GM18951 (cell line): ENCODE data around the gene MRPL10.
A peak's percentile ranks its signal among the peaks of the same experiment; 100 is the strongest.

ENCODE experiments used
- POLR2A ChIP-seq: IDR thresholded peaks from 4 replicates; pipeline ENCODE4 v1.6.1; 2011; ENCODE audit warnings: mild to moderate bottlenecking; ENCODE audit not compliant: insufficient read length, insufficient read depth; ENCODE audit errors: extremely low read depth
- in situ Hi-C: fragments of 300-500 bp; cut with MboI; formaldehyde crosslinking; loops from one replicate; pipeline ENCODE4 v1.12.0; 2022; ENCODE audit warnings: low sequenced_read_pairs, mixed read lengths, inconsistent platforms; ENCODE audit not compliant: unreplicated experiment

MRPL10 gene

DNA sequence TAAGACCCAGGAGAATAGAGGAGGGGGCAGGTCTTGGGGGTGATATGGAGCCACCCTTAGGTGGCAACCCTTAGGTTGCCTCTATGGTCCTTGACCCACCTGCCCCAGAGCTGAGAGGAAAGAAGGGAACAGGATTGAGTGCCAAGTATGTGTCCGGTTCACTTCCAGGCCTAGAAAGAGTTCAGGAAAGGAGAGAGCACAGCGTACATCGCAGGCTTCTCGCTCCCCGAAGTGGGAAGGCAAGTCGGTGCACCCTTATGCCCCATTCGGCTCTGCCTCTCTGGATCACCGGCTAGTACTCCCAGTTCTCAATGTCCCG, 19.0 kb upstream of the MRPL10 start:
- no peak for TF ChIP-seq POLR2A
- in situ Hi-C loops, result no loop called here

DNA sequence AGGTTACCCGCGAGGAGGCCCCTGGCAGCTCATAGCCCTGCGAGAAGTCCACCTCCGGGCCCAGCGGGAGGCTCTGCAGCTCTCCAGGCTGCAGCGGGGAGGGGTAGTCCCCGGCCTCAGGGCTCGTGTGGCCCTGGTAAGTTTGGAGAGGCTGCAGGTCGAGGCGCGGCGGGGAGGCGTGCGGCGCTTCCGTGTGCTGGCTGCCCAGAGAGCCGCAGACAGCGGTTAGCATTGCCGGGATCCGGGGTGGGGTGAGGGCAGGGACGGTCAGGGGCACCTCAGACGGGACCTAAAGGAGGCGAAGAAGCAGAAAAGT, 16.8 kb upstream of the MRPL10 start:
- no peak for TF ChIP-seq POLR2A
- in situ Hi-C loops, result no loop called here

DNA sequence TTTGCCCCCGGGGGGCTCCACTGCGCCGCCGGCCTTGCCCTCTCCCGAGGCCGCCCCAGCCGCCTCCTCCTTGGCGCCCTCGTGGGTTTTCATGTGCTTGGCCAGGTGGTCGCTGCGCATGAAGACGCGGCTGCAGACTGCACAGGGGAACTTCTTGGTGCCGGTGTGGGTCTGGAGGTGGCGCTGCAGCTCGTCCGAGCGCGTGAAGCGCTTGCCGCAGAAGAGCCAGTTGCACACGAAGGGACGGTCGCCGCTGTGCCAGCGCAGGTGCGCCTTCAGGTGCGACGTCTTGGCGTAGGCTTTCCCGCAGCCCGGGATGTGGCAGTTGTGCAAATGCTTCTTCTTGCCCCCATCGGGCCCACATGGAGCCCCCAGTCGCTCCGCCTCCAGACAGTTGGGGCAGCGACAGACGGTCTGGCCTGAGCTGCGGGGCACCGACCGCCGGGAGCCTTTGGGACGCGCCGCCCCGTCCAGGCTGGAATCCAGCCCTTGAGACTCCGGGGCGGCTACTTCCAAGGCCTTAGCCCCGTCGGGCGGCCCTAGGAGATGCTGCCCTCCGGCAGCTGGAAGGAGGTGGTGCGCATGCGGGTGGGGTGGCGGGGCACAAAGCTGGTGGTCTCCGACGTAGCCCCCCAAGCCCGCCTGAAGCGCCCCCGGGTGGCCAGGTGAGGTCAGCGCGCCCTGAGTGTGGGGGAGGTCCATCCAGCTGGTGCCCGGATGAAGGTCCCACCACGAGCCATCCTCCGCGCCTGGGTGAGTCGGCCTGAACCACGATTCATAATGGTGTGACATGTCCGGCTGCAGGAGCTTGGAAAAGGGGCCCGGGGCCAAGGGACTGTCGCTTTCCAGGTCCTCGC, 16.2 kb upstream of the MRPL10 start:
- no peak for TF ChIP-seq POLR2A
- in situ Hi-C loops, result no loop called here

DNA sequence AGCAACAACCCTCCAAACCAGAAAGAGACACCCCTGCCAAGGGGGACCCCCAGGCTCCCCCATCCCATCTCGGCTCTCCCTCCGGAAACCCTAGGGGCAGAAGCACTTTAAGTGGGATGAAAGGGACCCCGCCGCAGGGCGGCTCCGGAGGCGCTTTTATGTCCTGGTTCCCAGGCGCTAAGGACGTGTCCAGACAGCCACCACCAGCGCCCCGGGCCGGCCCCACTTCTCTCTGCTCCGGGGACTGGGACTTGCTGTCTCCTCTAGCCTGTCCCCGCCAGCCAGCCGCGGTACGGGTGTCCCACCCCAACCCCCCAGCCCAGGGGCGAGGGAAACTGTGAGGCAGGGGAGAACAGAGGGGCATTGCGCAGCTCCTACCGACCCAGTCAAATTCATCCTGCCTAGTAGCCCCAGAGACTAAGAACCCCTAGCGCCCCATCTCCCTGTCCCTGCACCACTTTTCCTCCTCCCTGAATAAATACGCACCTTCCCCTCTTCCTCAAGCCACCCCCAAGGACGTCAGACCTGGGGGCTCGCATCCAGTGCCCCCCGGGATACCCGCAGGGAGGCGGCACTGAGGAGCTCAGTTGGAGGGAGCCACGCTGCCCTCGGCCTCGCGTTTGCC, 15.5 kb upstream of the MRPL10 start:
- in situ Hi-C loops, result no loop called here
- TF ChIP-seq POLR2A, result no peak

DNA sequence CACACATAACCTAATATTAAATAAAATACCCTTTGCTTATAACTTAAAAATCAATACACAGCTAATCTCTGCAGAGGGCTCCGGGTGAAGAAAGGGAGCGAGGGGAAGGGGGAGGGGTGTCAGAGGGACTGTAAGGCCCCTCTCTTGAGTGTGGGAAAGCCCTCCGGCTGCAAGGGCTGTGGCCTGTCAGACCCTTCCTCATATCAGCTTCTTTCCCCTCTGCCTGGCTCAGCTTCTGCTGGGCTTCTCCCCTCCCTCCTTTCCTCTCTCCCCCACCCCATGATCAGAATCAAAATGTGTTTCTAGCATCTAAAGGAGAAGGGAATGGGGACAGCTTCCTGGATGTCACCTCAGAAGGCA, 14.4 kb upstream of the MRPL10 start:
- in situ Hi-C loops, result no loop called here
- no peak for TF ChIP-seq POLR2A

DNA sequence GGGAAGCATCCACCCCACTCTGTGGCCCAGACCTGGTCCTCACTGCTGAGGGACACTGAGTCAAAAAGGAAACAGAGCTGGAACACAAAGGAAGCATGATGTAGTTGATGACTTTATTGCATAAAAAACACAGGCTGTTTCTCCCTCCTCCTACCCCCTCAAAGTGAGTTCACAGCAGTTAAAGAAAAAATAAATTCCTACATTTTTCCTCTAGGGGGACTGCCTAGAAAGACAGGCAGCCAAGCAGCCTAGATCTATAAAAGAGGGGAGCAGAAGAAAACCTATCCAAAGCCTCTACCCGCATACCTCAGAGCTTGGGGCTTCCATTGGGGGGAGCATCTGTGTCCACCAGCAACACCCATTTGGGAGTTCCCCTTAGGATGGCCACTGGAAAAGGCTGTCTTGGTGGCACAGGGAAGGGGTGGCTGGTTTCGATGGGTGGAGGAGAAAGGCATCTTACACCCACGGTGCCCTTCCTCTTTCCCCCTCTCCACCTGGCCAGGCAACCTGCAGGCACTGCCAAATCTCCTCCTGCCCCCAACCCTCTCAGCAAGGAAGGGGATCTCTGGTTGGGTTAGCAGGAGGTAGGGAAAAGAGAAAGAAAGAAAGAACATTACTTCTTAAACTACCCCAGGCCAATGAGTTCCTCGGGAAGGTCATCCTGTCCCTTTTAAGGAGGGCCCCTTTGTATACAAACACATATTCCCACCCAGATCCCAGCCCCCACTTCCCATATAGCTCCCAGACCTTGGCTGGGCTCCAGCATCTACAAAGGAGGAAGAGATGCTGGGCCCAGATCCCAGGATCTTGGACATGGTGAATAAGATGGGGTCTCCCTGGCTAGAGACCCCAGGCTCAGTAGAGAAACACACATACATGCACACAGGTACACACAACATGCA, 13.7 kb upstream of the MRPL10 start:
- in situ Hi-C loops, result loop anchor here (5.0 kb wide), 1 partner anchor 47 kb away; no protein-coding TSS in a partner anchor
- no peak for TF ChIP-seq POLR2A

DNA sequence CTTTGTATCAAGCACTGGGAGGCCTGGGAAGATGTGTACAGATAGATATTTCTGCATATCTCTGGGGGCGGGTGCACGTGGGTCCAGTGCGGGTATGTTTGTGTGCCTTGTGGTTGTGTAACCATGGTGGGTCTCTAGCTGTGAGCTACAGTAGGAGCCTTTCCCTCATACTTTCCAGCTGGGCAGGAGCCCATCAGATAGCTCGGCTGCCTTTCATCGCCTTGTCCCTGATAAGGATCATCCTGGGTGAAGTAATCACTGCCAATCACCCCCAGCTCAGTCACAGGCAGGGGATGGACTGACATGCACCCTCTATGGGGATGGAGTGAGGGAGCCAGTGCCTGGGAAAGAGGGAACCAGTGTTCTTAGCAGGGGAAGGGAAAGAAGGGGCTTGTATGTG, 12.9 kb upstream of the MRPL10 start:
- in situ Hi-C loops, result loop anchor here (5.0 kb wide), 1 partner anchor 48 kb away; no protein-coding TSS in a partner anchor
- no peak for TF ChIP-seq POLR2A

DNA sequence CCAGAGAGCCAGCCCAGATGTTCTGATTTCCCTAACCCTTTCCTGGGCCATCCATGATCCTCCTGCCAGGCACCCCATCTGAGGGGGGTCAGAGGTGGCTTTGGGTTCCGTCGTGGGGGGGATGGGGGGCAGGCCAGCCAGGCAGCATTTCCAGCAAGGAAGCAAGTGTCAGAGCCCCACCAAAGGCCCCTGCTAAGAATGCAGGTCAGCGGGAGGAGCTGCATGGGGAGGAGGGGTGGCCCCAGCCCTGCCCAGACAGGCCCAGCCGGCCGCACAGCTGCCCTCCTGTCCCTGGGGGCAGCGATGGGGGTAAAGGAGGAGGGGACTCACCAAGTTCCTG, 12.0 kb upstream of the MRPL10 start:
- TF ChIP-seq POLR2A, result no peak
- in situ Hi-C loops, result loop anchor here (5.0 kb wide), 1 partner anchor 49 kb away; no protein-coding TSS in a partner anchor

DNA sequence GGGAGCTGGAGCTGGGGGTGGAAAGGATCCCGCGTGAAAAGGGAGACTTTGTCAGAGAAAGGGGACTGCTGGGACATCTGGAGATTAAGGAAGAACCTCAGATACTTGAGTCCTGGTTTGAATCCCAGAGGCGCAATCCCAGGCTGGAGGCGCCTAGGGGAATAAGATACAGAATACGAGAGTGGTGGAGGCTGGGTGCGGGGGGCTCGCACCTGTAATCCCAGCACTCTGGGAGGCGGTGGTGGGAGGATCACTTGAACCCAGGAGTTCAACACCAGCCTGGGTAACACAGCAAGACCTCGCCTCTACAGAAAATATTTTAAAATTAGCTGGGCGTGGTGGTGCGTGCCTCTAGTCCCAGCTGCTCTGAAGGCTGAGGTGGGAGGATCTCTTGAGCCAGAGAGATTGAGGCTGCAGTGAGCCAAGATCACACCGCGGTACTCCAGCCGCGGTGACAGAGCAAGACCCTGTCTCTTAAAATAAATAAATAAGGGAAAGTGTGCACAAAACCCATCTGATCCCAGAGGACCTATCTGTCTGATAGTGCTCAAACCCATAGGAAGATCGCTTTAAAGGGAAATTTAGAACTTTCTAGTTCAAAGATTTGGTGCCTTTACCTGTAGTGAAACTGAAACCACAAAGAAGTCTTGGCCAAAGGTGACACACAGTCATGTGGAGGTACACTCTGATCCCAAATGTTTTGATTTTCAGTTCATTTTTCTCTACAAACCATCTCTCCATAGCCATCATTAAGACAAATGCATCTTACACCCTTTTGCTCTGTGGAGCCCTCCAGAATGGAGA, 10.3 kb upstream of the MRPL10 start:
- in situ Hi-C loops, result loop anchor here (5.0 kb wide), 1 partner anchor 51 kb away; no protein-coding TSS in a partner anchor
- TF ChIP-seq POLR2A, result no peak

DNA sequence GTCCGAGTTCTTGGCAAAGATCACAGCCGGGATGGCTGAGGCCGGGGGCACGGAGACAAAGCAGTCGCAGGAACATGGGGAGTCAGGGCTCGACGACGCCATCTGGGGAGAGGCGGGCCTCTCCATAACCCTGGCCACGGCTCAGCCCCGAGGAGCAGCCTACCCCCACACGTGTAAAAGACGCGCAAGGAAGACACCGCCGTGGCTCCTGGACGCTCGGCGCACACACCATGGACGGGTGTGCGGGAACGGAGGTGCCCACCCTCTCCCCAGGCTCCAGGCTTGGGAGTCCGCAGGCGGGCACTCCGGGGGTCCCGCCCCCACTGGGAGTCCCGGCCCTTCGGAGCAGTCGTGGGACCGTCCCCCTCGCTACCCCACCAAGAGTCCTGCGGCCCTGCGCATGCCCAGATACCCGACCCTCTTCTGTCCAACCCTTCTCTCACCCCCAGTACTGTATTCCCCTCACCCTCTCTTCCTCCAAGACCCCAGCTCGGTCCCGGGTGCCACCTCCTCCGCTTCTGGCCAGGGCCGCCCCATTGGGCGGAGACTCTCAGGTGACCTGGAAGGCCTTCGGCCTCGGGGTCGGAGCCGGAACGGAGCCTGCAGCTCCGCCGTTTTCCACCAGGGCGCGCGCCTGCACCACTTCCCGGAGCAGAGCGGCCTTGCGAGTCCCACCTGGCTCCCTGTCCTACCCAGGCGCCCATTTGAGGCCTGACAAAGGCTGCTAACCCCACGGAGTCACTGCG, 9.6 kb upstream of the MRPL10 start, which contains the start of gene SCRN2:
TSS of gene SCRN2 (minus strand) at position 532 of the 746 bp plus-strand sequence. CDS start at position 102, 430 bp downstream.
- peak; percentile 56 for TF ChIP-seq POLR2A
- in situ Hi-C loops, result loop anchor here (5.0 kb wide), 1 partner anchor 51 kb away; no protein-coding TSS in a partner anchor

DNA sequence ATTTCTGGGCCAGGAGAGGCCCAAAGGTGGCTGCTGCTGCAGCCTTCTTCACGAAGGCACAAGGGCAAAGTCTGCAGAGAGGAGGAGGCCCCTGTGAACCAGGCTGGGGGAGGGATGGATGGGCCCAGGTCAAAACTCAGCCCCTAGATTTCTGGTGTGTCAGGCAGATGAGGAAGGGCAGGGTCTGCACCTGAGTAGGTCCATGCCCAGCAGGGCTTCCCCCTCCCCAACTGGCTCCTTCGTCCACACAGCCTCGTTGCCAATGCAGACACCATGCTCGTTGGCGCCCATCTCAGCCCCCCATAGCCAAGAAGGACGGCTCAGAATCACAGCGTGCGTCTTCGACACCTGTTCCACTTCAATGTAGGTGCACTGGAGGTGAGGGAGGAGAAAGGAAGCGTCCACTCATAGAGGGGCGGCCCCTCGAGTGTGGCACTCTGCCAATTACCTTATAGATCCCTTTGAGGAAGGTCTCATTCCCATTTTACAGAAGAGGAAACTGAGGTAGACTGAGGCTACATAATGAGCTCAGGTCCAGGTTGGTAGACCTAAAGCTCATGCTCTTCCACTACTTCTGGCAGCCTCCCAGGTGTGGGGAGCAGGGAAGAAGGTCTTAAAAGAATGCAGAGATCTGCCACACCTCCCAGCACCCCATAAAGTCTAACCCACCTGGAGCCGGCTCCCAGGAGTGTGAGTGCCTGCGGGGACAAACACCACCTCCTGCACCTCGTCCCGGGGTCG, 8.8 kb upstream of the MRPL10 start:
- no peak for TF ChIP-seq POLR2A
- in situ Hi-C loops, result loop anchor here (5.0 kb wide), 1 partner anchor 52 kb away; no protein-coding TSS in a partner anchor
